WTC11 (cell line): ENCODE results near the gene SSBP2. TPM values are rescaled to one million over a fixed set of nuclear protein-coding genes. Genes with fewer than 3 reads are reported as not detected.

Source experiments
- ATAC-seq: fragments of 200-7000 bp; cut with Tn5 transposase; 2 replicates; pipeline ENCODE4 v1.10.0; 2021; ENCODE audit warnings: mild to moderate bottlenecking, moderate library complexity
- CTCF ChIA-PET: fragments of 300-600 bp; sonication (Branson Sonifier 250); formaldehyde crosslinking; loops from one replicate; lab custom pipeline; 2021; ENCODE audit warnings: antibody characterized with exemption; lab: Charles Lee
- POLR2A ChIA-PET: fragments of 350-600 bp; sonication (Branson Sonifier 250); formaldehyde crosslinking; loops from one replicate; lab custom pipeline; 2021; ENCODE audit warnings: antibody characterized with exemption; lab: Charles Lee
- DNase-seq: peaks from one replicate; pipeline ENCODE4 v3.0.0; 2021; ENCODE audit warnings: low spot score
- H3K27ac Mint-ChIP-seq: 2 replicates; pipeline ENCODE4 v1.8.0; 2021; ENCODE audit warnings: mixed read lengths
- H3K27me3 Mint-ChIP-seq: 2 replicates; pipeline ENCODE4 v1.8.0; 2021; ENCODE audit warnings: low read depth, mild to moderate bottlenecking, moderate library complexity, mixed read lengths
- H3K36me3 Mint-ChIP-seq: 2 replicates; pipeline ENCODE4 v1.8.0; 2021; ENCODE audit warnings: mixed read lengths
- H3K4me1 Mint-ChIP-seq: 2 replicates; pipeline ENCODE4 v1.8.0; 2022; ENCODE audit warnings: mixed read lengths
- H3K4me3 Mint-ChIP-seq: 2 replicates; pipeline ENCODE4 v1.8.0; 2021; ENCODE audit warnings: mild to moderate bottlenecking, moderate library complexity, mixed read lengths
- H3K9me3 Mint-ChIP-seq: 2 replicates; pipeline ENCODE4 v1.8.0; 2021; ENCODE audit warnings: mixed read lengths
- E2F1 ChIP-seq: sonication (generic); formaldehyde crosslinking; IDR thresholded peaks from 2 replicates; pipeline ENCODE4 v1.8.0; 2022; ENCODE audit warnings: mild to moderate bottlenecking, missing genetic modification reagents
- ETV6 ChIP-seq: sonication (generic); formaldehyde crosslinking; IDR thresholded peaks from 2 replicates; pipeline ENCODE4 v1.8.1; 2022; ENCODE audit warnings: mild to moderate bottlenecking, missing genetic modification reagents
- GRHL2 ChIP-seq: fragments of 250-450 bp; sonication (Bioruptor Pico); IDR thresholded peaks from 2 replicates; pipeline ENCODE4 v1.8.0; 2022; ENCODE audit warnings: mild to moderate bottlenecking, moderate library complexity; ENCODE audit not compliant: insufficient replicate concordance, severe bottlenecking
- JAZF1 ChIP-seq: fragments of 250-450 bp; sonication (Bioruptor Pico); IDR thresholded peaks from 2 replicates; pipeline ENCODE4 v1.9.0; 2021; ENCODE audit warnings: moderate library complexity, mild to moderate bottlenecking, inconsistent platforms
- NFYB ChIP-seq: sonication (generic); formaldehyde crosslinking; conservative IDR thresholded peaks from 2 replicates; pipeline ENCODE4 v1.8.0; 2022; ENCODE audit warnings: low read depth, missing genetic modification reagents
- TEAD1 ChIP-seq: sonication (generic); formaldehyde crosslinking; IDR thresholded peaks from 2 replicates; pipeline ENCODE4 v1.8.0; 2022; ENCODE audit warnings: mild to moderate bottlenecking, missing genetic modification reagents
- USF1 ChIP-seq: sonication (generic); formaldehyde crosslinking; IDR thresholded peaks from 2 replicates; pipeline ENCODE4 v1.8.0; 2022; ENCODE audit warnings: mild to moderate bottlenecking, missing genetic modification reagents
- USF2 ChIP-seq: sonication (generic); formaldehyde crosslinking; IDR thresholded peaks from 2 replicates; pipeline ENCODE4 v1.8.1; 2023; ENCODE audit warnings: mild to moderate bottlenecking, missing genetic modification reagents, moderate library complexity
- ZNF138 ChIP-seq: sonication (generic); formaldehyde crosslinking; conservative IDR thresholded peaks from 2 replicates; pipeline ENCODE4 v1.8.1; 2022; ENCODE audit warnings: mild to moderate bottlenecking, moderate library complexity, missing genetic modification reagents
- ZNF232 ChIP-seq: sonication (generic); formaldehyde crosslinking; IDR thresholded peaks from 2 replicates; pipeline ENCODE4 v1.8.0; 2022; ENCODE audit warnings: mild to moderate bottlenecking, missing genetic modification reagents
- ZNF425 ChIP-seq: fragments of 250-450 bp; sonication (Bioruptor Pico); conservative IDR thresholded peaks from 2 replicates; pipeline ENCODE4 v1.9.0; 2021; ENCODE audit warnings: mild to moderate bottlenecking
- ZNF532 ChIP-seq: fragments of 250-450 bp; sonication (Bioruptor Pico); IDR thresholded peaks from 2 replicates; pipeline ENCODE4 v1.9.0; 2021; ENCODE audit warnings: mild to moderate bottlenecking, borderline replicate concordance
- ZNF671 ChIP-seq: fragments of 250-450 bp; sonication (Bioruptor Pico); IDR thresholded peaks from 2 replicates; pipeline ENCODE4 v1.8.0; 2021; ENCODE audit warnings: mild to moderate bottlenecking
- total RNA-seq: library from RNA; stranded (reverse); gene quantifications from 3 replicates; pipeline ENCODE4 v1.2.3, GENCODE V29; 2021
- TF ChIP-seq, protein P1 (sequence below): sonication (generic); formaldehyde crosslinking; IDR thresholded peaks from 2 replicates; pipeline ENCODE4 v1.8.1; 2022; ENCODE audit warnings: low read depth, mild to moderate bottlenecking, moderate library complexity, missing genetic modification reagents, borderline replicate concordance
- TF ChIP-seq, protein P2 (sequence below): fragments of 250-450 bp; sonication (Bioruptor Pico); IDR thresholded peaks from 2 replicates; pipeline ENCODE4 v2.1.2; 2022; ENCODE audit warnings: mild to moderate bottlenecking, moderate library complexity
- TF ChIP-seq, protein P3 (sequence below): sonication (generic); formaldehyde crosslinking; IDR thresholded peaks from 2 replicates; pipeline ENCODE4 v1.8.1; 2022; ENCODE audit warnings: missing genetic modification reagents, borderline replicate concordance
- TF ChIP-seq, protein P4 (sequence below): sonication (generic); formaldehyde crosslinking; IDR thresholded peaks from 2 replicates; pipeline ENCODE4 v1.8.1; 2023; ENCODE audit warnings: mild to moderate bottlenecking, missing genetic modification reagents
- TF ChIP-seq, protein P5 (sequence below): sonication (generic); formaldehyde crosslinking; IDR thresholded peaks from 2 replicates; pipeline ENCODE4 v1.8.1; 2022; ENCODE audit warnings: mild to moderate bottlenecking, moderate library complexity, missing genetic modification reagents

SSBP2 gene
- total RNA-seq, 1 experiment from 2014 or later = 24.9 TPM

GRCh38 chr5:81762853-81763252 is 12.0 kb upstream of the SSBP2 start:
- Mint-ChIP-seq H3K27me3 (no peaks in the 10 kb centered on the region), H3K36me3 (no peaks in the 10 kb centered on the region), H3K27ac (no peak overlapping the region), H3K4me3 (no peak overlapping the region), H3K9me3 (0 out of 2 replicates have a peak, but pooled peaks cover 2% of the 10 kb centered on the region), H3K4me1 (peaks cover 35% of the 10 kb centered on the region)
- POLR2A ChIA-PET = no interaction called here
- DNase-seq = no peak
- no peak for ATAC-seq
- CTCF ChIA-PET = no interaction called here
- TF ChIP-seq JAZF1 (CRISPR knock-in tag) (no peak), USF2 (CRISPR knock-in tag) (no peak), USF1 (CRISPR knock-in tag) (no peak), TEAD1 (no peak), NFYB (CRISPR knock-in tag) (no peak), ZNF232 (CRISPR knock-in tag) (no peak), ZNF138 (CRISPR knock-in tag) (no peak), GRHL2 (no peak), E2F1 (CRISPR knock-in tag) (no peak), ETV6 (no peak), ZNF425 (CRISPR knock-in tag) (no peak), ZNF532 (CRISPR knock-in tag) (no peak), ZNF671 (CRISPR knock-in tag) (no peak)
- TF ChIP-seq, protein P1, sequence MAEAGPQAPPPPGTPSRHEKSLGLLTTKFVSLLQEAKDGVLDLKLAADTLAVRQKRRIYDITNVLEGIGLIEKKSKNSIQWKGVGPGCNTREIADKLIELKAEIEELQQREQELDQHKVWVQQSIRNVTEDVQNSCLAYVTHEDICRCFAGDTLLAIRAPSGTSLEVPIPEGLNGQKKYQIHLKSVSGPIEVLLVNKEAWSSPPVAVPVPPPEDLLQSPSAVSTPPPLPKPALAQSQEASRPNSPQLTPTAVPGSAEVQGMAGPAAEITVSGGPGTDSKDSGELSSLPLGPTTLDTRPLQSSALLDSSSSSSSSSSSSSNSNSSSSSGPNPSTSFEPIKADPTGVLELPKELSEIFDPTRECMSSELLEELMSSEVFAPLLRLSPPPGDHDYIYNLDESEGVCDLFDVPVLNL (CRISPR knock-in tag) = no peak
- TF ChIP-seq, protein P2, sequence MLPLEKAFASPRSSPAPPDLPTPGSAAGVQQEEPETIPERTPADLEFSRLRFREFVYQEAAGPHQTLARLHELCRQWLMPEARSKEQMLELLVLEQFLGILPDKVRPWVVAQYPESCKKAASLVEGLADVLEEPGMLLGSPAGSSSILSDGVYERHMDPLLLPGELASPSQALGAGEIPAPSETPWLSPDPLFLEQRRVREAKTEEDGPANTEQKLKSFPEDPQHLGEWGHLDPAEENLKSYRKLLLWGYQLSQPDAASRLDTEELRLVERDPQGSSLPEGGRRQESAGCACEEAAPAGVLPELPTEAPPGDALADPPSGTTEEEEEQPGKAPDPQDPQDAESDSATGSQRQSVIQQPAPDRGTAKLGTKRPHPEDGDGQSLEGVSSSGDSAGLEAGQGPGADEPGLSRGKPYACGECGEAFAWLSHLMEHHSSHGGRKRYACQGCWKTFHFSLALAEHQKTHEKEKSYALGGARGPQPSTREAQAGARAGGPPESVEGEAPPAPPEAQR = no peak
- TF ChIP-seq, protein P3, sequence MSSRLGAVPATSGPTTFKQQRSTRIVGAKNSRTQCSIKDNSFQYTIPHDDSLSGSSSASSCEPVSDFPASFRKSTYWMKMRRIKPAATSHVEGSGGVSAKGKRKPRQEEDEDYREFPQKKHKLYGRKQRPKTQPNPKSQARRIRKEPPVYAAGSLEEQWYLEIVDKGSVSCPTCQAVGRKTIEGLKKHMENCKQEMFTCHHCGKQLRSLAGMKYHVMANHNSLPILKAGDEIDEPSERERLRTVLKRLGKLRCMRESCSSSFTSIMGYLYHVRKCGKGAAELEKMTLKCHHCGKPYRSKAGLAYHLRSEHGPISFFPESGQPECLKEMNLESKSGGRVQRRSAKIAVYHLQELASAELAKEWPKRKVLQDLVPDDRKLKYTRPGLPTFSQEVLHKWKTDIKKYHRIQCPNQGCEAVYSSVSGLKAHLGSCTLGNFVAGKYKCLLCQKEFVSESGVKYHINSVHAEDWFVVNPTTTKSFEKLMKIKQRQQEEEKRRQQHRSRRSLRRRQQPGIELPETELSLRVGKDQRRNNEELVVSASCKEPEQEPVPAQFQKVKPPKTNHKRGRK (CRISPR knock-in tag) = no peak
- TF ChIP-seq, protein P4, sequence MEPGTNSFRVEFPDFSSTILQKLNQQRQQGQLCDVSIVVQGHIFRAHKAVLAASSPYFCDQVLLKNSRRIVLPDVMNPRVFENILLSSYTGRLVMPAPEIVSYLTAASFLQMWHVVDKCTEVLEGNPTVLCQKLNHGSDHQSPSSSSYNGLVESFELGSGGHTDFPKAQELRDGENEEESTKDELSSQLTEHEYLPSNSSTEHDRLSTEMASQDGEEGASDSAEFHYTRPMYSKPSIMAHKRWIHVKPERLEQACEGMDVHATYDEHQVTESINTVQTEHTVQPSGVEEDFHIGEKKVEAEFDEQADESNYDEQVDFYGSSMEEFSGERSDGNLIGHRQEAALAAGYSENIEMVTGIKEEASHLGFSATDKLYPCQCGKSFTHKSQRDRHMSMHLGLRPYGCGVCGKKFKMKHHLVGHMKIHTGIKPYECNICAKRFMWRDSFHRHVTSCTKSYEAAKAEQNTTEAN (CRISPR knock-in tag) = no peak
- TF ChIP-seq, protein P5, sequence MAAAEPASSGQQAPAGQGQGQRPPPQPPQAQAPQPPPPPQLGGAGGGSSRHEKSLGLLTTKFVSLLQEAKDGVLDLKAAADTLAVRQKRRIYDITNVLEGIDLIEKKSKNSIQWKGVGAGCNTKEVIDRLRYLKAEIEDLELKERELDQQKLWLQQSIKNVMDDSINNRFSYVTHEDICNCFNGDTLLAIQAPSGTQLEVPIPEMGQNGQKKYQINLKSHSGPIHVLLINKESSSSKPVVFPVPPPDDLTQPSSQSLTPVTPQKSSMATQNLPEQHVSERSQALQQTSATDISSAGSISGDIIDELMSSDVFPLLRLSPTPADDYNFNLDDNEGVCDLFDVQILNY (CRISPR knock-in tag) = no peak
